GM10248 (cell line): ENCODE data around the gene SRM.

Experiments used
- CTCF ChIA-PET: fragments of 300-600 bp; sonication (Branson Sonifier 250); formaldehyde crosslinking; extraction: SDS; loops from one replicate; lab custom pipeline; 2021; ENCODE audit warnings: antibody characterized with exemption; lab: Yijun Ruan, JAX
- POLR2A ChIA-PET: fragments of 350-650 bp; sonication (Branson Sonifier 250); formaldehyde crosslinking; extraction: SDS; loops from one replicate; lab custom pipeline; 2020; ENCODE audit warnings: antibody characterized with exemption; lab: Yijun Ruan, JAX
- DNase-seq: peaks from one replicate; pipeline ENCODE4 v3.0.0; 2012; ENCODE audit errors: extremely low spot score
- TF ChIP-seq, protein P1 (sequence below): IDR thresholded peaks from 2 replicates; pipeline ENCODE4 v1.5.1; 2012; ENCODE audit warnings: mild to moderate bottlenecking, low read depth; ENCODE audit errors: extremely low read depth, missing control alignments, control extremely low read depth

The SRM gene

DNA sequence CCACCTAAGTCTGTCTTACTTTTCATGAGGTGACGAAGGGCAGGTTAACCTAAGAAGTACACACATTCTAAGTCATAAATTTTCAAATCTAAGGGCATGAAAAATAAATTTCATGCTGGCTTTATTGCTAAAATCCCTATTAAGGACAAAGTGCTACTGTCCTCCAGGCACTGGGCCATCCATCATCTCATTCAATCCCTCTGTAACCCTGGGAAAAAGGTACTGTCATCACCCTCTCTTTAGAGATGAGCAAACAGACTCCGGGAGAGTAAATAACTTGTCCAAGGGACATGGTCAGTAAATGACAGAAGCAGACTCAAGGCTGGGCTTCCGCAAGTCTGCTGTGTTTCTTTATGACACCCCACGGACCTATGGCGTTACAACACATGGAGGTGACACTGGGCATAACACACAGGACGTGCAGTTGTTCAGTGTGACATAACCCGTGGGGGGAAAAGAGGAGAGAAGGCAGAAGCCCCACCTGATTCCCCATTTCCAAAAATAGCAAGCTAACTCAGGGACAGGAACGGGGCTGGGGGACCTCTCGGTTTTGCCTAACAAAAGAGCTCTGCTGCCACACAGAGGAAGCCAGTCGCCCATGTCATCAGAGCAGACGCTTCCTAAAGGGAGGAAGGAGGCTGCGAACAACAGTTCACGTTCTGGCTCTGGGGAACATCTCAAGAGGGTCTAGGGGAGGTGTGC lies 12.5 kb upstream of the SRM start:
- TF ChIP-seq, protein P1, sequence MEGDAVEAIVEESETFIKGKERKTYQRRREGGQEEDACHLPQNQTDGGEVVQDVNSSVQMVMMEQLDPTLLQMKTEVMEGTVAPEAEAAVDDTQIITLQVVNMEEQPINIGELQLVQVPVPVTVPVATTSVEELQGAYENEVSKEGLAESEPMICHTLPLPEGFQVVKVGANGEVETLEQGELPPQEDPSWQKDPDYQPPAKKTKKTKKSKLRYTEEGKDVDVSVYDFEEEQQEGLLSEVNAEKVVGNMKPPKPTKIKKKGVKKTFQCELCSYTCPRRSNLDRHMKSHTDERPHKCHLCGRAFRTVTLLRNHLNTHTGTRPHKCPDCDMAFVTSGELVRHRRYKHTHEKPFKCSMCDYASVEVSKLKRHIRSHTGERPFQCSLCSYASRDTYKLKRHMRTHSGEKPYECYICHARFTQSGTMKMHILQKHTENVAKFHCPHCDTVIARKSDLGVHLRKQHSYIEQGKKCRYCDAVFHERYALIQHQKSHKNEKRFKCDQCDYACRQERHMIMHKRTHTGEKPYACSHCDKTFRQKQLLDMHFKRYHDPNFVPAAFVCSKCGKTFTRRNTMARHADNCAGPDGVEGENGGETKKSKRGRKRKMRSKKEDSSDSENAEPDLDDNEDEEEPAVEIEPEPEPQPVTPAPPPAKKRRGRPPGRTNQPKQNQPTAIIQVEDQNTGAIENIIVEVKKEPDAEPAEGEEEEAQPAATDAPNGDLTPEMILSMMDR, result peak; percentile 43
- POLR2A ChIA-PET, result interaction anchor here (0.6 to 1.0 kb wide), 4 partner anchors 13 to 160 kb away, joined by 3 to 4 read pairs (median 4); partner anchors contain the start of gene SRM
- CTCF ChIA-PET, result interaction anchor here (1.1 to 6.7 kb wide), 7 partner anchors 10 to 592 kb away, joined by 3 to 52 read pairs (median 4); partner anchors contain the start of genes FBXO6 and SRM
- DNase-seq, result peak; percentile 64

DNA sequence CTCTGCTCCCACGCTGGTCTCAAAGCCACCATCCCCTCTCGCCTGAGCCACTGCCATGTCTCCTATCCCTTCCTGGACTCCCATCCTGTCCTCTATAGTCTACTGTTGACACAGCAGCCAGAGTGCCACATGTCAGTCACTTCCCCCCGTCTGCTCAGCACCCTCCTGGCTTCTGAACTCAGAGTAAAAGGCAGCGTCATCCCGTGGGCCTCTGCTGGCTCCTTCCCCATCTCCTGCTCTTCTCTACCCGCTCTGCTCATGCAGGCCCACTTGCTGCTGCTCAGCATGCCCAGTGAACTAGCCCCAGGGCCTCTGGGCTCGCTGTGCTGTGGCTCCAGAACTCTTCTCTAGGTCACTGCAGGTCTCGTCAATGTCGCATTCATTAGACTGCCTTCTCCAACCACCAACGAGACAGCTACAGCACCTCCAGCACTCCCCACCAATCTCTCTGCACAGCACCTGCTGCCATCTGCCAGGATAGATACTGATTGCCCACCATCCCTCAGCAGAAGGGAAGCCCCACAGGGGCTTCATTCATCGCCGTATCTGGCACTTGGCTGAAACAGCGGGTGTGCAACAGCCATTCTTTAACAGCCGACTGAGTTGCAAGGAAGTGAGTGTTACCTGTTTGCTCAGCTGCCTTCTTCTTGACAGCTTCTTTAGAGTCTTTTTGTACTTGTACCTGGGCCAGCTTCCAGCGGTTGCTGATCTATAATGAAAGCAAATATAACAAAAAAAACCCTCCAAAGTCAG lies 11.8 kb upstream of the SRM start:
- TF ChIP-seq, protein P1, result no peak
- ChIA-PET CTCF (interaction anchor here (1.5 to 6.7 kb wide), 3 partner anchors 10 to 34 kb away, joined by 3 to 52 read pairs (median 39); partner anchors contain the start of gene SRM), POLR2A (interaction anchor here (0.7 kb wide), 1 partner anchor 10 kb away, joined by 3 read pairs; no protein-coding TSS in a partner anchor)
- DNase-seq, result no peak

DNA sequence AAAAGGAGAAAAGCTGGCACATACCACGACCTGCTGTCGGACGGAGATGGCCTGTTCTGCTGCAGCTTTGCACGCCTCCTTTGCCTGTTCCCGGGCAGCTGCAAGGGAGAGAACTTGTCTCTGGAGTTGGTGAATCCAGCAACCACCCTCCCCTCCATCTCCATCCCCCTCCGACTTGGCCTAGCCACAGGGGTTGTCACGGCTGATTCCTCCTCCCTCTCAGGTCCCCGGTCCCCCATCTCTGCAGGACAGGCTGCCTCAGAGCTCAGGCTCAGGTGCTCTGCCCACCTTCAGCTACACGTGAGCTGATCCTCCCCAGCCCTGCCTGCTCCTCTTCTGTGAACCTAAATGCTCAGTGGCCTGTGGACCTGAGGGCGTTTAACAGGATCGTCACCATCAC lies 11.1 kb upstream of the SRM start:
- DNase-seq, result no peak
- POLR2A ChIA-PET, result interaction anchor here (0.7 kb wide), 1 partner anchor 9 kb away, joined by 3 read pairs; no protein-coding TSS in a partner anchor
- CTCF ChIA-PET, result interaction anchor here (0.8 to 6.7 kb wide), 6 partner anchors 9 to 33 kb away, joined by 3 to 52 read pairs (median 3); partner anchors contain the start of gene SRM
- TF ChIP-seq, protein P1, result no peak

DNA sequence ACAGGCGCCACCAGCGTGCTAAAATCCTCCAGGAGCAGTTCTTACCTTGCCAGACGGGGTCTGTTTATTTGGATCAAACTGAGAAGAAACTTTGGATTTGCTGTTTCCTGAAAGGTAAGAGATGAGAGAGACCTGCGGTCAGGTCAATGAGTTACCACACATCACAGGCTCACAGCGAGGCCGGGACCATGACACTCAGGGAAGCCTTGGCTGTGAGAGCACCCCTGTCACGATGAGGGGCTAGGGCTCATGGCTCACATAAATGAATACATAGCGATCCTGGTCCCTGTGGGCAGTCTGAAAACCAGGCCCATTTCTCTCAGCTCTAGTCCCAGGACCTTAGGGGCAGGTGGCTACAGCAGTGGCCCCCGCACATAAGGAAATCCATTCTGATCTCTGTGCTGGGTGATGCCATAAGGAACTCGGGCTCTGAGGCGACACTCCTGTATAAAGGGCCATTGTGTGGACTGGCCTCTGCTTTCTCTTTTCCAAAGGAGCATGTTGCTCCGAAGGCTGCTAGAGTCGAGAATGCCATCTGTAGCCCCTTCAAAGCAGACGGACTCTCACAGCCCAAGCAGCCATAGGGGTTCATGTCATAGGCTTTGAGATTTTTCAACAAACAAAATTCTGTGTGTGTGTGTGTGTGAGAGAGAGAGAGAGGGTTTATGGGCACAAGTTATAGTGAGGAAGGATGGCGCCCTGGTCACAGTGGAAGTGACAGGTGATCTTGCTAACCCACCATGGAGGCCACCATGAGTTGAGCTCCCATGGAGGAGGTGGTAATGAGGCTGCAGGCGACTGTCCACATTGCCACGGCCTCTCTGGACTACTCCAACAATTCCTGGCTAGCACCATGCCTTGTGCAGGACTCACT lies 9.0 kb upstream of the SRM start:
- no peak for DNase-seq
- CTCF ChIA-PET, result interaction anchor here (1.2 to 6.7 kb wide), 3 partner anchors 7 to 31 kb away, joined by 4 to 39 read pairs (median 12); partner anchors contain the start of gene SRM
- POLR2A ChIA-PET, result no interaction called here
- TF ChIP-seq, protein P1, result no peak

DNA sequence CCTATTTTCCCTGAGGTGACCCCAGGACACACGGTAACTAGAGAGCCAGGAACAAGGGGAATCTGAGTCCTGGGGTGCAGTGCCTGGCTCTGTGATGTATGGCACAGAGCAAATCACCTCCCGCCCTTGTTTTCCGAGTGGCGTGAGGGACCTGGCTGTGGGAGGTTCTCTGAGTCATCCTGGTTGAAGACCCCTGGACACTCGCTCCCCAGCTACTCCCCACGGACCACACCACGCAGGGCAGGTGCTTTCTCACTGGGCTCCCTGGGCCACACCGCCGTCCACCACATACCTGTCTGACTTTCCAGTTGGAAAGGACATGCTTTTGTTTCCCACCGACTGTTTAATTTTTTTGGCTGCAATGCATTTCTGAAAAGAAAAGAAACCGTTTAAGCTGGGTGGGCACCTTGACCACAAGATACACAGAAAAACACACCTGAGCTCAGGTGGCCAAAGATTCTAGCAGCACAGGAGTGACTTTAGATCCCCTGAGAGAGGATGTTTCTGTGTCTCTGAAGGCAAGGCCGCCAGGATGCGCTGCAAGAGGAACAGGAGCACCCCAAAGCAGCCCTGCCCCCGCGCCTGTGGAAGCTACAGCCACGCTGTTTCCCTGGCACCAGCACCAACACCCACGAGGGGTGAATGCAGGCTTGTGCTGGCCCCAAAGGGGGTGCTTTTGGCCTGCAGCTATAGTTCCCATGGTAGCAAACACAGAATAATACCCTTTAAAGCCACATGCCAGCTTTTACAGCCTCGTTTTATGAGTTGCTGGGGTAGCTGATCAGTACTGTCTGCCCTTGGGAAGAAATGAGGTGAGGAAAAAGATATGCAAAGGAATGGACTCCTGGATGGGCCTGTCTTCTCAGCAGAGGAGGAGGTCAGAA lies 8.1 kb upstream of the SRM start:
- POLR2A ChIA-PET, result no interaction called here
- CTCF ChIA-PET, result interaction anchor here (3.3 kb wide), 1 partner anchor 30 kb away, joined by 12 read pairs; no protein-coding TSS in a partner anchor
- TF ChIP-seq, protein P1, result no peak
- no peak for DNase-seq
